GM18511 (cell line): ENCODE results near the gene PCDHB3.
"Not testable (repeated sequence)": the region's sequence is repeated elsewhere in the genome, so short reads cannot be mapped to it uniquely, and the experiment has no call there.

Experiments used
- ATAC-seq: cut with Tn5 transposase; IDR thresholded peaks from one replicate; pipeline ENCODE4 v1.9.1; 2021; ENCODE audit warnings: mild to moderate bottlenecking, moderate library complexity; ENCODE audit not compliant: unreplicated experiment

PCDHB3 gene

DNA sequence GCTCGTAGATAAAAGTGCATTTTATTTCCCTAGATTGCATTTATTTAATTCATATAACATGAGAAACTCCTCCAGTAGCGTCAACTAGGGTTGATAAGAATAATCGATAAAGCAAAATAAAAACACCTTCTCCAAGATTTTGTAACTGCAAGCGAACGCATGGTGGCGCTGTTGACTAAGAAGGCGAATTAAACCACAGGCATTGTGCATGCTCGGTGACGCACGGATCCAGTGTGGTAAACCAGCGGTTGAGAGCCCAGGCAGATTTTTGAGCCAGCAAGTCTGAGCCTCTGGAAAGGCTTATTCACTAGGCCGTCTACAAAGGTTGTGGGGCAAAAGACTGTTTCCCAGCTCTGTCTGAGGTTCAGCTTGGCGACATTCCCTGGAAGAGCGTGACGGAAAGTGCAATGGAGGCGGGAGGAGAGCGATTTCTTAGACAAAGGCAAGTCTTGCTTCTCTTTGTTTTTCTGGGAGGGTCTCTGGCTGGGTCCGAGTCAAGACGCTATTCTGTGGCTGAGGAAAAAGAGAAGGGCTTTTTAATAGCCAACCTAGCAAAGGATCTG lies at the start of gene PCDHB3:
PCDHB3 (plus strand) TSS at position 231 of the 563 bp plus-strand sequence; CDS start at position 408, 177 bp downstream.
- no peak for ATAC-seq

DNA sequence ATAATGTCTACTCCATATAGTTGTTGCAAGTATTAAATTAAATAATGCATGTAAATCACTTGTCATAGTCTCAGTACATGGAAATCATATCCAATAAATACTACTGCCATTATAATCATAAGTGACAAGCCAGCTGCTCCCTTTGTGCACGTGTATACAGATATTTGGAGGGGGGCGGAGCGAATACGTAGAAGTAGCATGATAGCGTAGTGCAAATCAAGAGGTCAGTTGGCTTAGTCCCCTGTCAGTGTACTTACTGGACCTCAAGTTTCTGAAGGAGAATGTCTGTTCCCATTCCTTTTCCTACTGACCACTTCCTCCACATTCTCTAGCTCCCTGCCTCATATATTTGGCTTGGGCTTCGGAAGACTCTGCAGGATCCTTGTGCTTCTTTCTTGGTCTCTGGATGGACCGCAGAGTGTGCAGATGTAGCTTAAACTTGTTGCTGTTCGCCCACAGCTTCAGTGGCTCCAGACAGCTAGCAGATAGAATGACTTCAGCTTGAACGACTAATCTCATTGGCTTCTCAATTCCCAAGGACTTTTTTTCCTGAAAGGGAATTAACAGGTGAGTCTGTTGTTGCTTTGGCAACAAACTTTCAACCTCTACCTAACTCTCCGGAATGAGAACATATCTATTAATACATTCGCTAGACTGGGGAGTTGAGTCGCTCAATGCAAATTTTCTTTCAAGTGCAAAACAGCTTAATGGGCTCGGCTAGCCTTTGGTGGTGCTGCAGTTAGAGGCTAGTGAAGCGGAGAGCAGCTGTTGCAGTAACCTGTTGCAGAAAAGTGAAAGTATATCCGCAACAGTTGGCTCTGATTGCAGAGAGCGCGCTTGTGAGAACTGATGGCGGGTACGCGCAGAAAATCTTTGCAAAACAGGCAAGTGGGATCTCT lies 49.4 kb upstream of the PCDHB3 start, which contains the start of gene PCDHB1:
PCDHB1 (plus strand) TSS at position 753 of the 899 bp plus-strand sequence; CDS start at position 850, 97 bp downstream.
- ATAC-seq, result no peak

GRCh38 chr5:141051521-141051866 lies 48.8 kb upstream of the PCDHB3 start:
- no peak for ATAC-seq

GRCh38 chr5:141077826-141078225 lies 22.4 kb upstream of the PCDHB3 start:
- ATAC-seq, result no peak

GRCh38 chr5:141082228-141082627 lies 18.0 kb upstream of the PCDHB3 start:
- no peak for ATAC-seq

- no peak for ATAC-seq
Measured at GRCh38 chr5:141084487-141084989, 15.7 kb upstream of the PCDHB3 start.

GRCh38 chr5:141094481-141095262 lies 5.6 kb upstream of the PCDHB3 start, which contains the start of gene PCDHB2:
Gene PCDHB2, plus strand, starts transcription at chr5:141094615. Its CDS starts 176 bp downstream, at chr5:141094791.
- no peak for ATAC-seq

DNA sequence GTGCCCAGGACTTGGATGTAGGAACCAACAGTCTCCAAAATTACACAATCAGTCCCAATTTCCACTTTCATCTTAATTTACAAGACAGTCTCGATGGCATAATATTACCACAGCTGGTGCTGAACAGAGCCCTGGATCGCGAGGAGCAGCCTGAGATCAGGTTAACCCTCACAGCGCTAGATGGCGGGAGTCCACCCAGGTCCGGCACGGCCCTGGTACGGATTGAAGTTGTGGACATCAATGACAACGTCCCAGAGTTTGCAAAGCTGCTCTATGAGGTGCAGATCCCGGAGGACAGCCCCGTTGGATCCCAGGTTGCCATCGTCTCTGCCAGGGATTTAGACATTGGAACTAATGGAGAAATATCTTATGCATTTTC lies 5.0 kb upstream of the PCDHB3 start:
- ATAC-seq, result no peak

DNA sequence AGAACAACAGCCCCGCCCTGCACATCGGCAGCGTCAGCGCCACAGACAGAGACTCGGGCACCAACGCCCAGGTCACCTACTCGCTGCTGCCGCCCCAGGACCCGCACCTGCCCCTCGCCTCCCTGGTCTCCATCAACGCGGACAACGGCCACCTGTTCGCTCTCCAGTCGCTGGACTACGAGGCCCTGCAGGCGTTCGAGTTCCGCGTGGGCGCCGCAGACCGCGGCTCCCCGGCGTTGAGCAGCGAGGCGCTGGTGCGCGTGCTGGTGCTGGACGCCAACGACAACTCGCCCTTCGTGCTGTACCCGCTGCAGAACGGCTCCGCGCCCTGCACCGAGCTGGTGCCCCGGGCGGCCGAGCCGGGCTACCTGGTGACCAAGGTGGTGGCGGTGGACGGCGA lies 4.1 kb upstream of the PCDHB3 start:
- not testable (repeated sequence) for ATAC-seq

GRCh38 chr5:141096586-141096985 lies 3.7 kb upstream of the PCDHB3 start:
- not testable (repeated sequence) for ATAC-seq

- ATAC-seq, result no peak
Measured at GRCh38 chr5:141101059-141101458, 786 bp downstream of the PCDHB3 start.

GRCh38 chr5:141102070-141102469 lies 1.8 kb downstream of the PCDHB3 start:
- ATAC-seq, result not testable (repeated sequence)

GRCh38 chr5:141102471-141102870 lies 2.2 kb downstream of the PCDHB3 start:
- ATAC-seq, result not testable (repeated sequence)

DNA sequence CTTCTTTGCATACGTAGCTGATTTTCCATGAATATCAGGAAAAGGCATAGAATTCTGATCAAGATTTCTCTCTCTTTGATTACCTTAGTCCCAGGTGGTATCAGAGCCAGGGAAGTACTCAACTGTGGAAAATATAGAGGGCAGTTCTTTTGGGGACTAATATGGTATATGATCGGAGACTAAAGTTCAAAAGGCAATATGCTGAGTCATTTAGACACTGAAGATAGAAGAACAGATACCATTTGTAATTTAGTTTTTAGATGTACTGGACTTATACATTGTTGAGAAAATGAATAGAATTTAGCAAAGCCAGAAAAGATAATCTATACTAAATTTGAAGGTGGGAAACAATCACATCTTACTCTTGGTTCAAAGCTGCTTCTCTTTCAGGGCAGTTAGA lies 5.1 kb downstream of the PCDHB3 start:
- ATAC-seq, result no peak

GRCh38 chr5:141119250-141119649 lies 19.0 kb downstream of the PCDHB3 start:
- no peak for ATAC-seq

DNA sequence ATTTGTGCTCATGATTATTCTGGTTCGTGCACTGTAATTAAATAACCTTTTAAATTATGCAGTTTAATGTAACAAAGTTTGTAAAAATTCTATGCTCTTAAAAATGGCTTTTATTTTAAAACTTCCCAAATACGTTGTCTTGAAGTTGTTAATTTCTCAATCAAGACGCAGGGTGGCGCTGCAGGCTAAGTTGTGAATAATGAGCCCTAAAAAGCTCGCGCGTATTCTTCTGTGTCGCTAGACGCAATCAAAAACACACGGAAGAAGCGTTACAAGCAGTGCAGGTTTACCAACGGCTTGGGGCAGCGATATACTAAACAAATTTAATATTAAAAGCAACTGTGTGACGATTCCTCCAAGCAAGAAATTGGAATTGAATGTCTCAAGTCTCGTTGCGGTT lies 21.3 kb downstream of the PCDHB3 start, which contains the start of gene PCDHB4:
PCDHB4 (plus strand) TSS at position 256 of the 400 bp plus-strand sequence. CDS start 181 bp downstream, outside the sequence.
- no peak for ATAC-seq

DNA sequence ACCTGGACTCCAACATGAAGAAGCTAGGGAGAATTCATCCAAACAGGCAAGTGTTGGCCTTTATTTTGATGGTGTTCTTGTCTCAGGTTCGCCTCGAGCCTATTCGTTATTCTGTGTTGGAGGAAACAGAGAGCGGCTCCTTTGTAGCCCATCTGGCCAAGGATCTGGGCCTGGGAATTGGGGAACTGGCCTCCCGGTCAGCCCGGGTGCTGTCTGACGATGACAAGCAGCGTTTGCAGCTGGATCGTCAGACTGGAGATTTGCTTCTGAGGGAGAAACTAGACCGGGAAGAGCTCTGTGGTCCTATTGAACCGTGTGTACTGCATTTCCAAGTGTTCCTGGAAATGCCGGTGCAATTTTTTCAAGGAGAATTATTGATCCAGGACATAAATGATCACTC lies 21.7 kb downstream of the PCDHB3 start:
- no peak for ATAC-seq

GRCh38 chr5:141123396-141124135 lies 23.3 kb downstream of the PCDHB3 start:
- not testable (repeated sequence) for ATAC-seq

DNA sequence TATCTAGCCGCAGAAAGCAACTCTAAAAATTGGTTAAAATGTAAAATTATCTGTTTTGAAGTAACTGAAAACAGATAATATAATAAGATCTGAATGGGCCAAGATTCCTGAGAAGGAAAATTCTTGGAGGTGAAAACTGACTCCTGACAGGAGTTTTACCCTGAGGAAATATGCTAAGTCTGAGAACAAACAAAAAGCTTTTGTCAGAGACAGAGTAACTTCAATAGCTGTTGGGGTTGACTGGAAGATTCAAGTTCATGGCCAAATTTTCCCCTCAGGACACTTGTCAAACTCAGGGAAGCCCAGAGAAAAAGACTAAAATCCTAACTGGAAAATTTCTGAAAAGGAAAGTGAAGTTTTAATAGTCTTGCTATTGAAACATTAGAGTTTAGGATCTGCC lies 27.0 kb downstream of the PCDHB3 start:
- no peak for ATAC-seq

- no peak for ATAC-seq
Measured at GRCh38 chr5:141135030-141135717, 34.9 kb downstream of the PCDHB3 start, which contains the start of gene PCDHB5. Gene PCDHB5, plus strand, starts transcription at chr5:141135206. Its CDS starts 229 bp downstream, at chr5:141135435.
